ENCODE measurements around the gene CNTFR.

- no peak for TF ChIP-seq CTCF (IDR thresholded peaks at IDR 0.05)
- no peak for TF ChIP-seq POLR2A (IDR thresholded peaks at IDR 0.05)
Measured at GRCh38 chr9:34584970-34585369, 4.6 kb downstream of the CNTFR start.
